Common myeloid progenitor, CD34-positive (primary cell): ENCODE results near the gene ARHGEF19.

ENCODE experiments used
- CTCF ChIA-PET: fragments of 350-600 bp; sonication (Branson Sonifier 250); formaldehyde crosslinking; loops from one replicate; lab custom pipeline; 2021; ENCODE audit warnings: antibody characterized with exemption; lab: Charles Lee
- POLR2A ChIA-PET: fragments of 350-600 bp; sonication (Branson Sonifier 250); formaldehyde crosslinking; loops from one replicate; lab custom pipeline; 2021; ENCODE audit warnings: antibody characterized with exemption; lab: Charles Lee
- DNase-seq, 3 donors: peaks; one replicate each; pipeline versions ENCODE4 v3.0.0 to v3.0.0-alpha.2; 2013
- H3K27ac ChIP-seq, 2 experiments: 1 replicate in 1 of 2; 2 replicates in 1 of 2; pipeline ENCODE4 v1.7.0; 2013; ENCODE audit warnings: inconsistent platforms in 2 of 2, low read length in 2 of 2, mild to moderate bottlenecking in 2 of 2, low read depth in 1 of 2, moderate library complexity in 1 of 2; ENCODE audit not compliant: severe bottlenecking in 2 of 2, insufficient read depth in 1 of 2, poor library complexity in 1 of 2
- H3K27me3 ChIP-seq, 5 experiments: replicated peaks in 2 of 5; 1 replicate in 3 of 5; 2 replicates in 2 of 5; pipeline versions ENCODE4 v1.6.1 to v1.7.0; 2013; ENCODE audit warnings: low read length in 4 of 5, mild to moderate bottlenecking in 2 of 5, moderate library complexity in 2 of 5, inconsistent platforms in 1 of 5; ENCODE audit not compliant: insufficient read depth in 5 of 5, control insufficient read depth in 4 of 5
- H3K36me3 ChIP-seq, 4 experiments: 1 replicate in 2 of 4; 2 replicates in 2 of 4; pipeline versions ENCODE4 v1.6.1 to v1.7.0; 2013; ENCODE audit warnings: low read length in 3 of 4, control low read depth in 1 of 4, mild to moderate bottlenecking in 1 of 4; ENCODE audit not compliant: control insufficient read depth in 4 of 4, insufficient read depth in 4 of 4
- H3K4me1 ChIP-seq, 4 experiments: 1 replicate in 3 of 4; 2 replicates in 1 of 4; pipeline versions ENCODE4 v1.6.1 to v1.7.1; 2013; ENCODE audit warnings: low read length in 3 of 4, mild to moderate bottlenecking in 3 of 4, control low read depth in 1 of 4, inconsistent platforms in 1 of 4, moderate library complexity in 1 of 4; ENCODE audit not compliant: control insufficient read depth in 4 of 4, insufficient read depth in 4 of 4; ENCODE audit errors: control extremely low read depth in 1 of 4
- H3K4me3 ChIP-seq, 7 experiments: 1 replicate in 4 of 7; 2 replicates in 3 of 7; pipeline versions ENCODE4 v1.5.1 to v1.7.0; 2013; ENCODE audit warnings: mild to moderate bottlenecking in 7 of 7, low read length in 6 of 7, moderate library complexity in 6 of 7, inconsistent platforms in 2 of 7, low read depth in 2 of 7, control low read depth in 1 of 7; ENCODE audit not compliant: insufficient read depth in 4 of 7, control insufficient read depth in 1 of 7; ENCODE audit errors: extremely low read depth in 1 of 7
- H3K9me3 ChIP-seq, 5 experiments: 1 replicate in 4 of 5; 2 replicates in 1 of 5; pipeline versions ENCODE4 v1.6.1 to v1.7.1; 2013; ENCODE audit warnings: low read length in 4 of 5, mild to moderate bottlenecking in 2 of 5, inconsistent platforms in 1 of 5, low read depth in 1 of 5, moderate library complexity in 1 of 5; ENCODE audit not compliant: control insufficient read depth in 4 of 5, insufficient read depth in 2 of 5; ENCODE audit errors: control extremely low read depth in 1 of 5
- WGBS: methylation state at CpG from one replicate; pipeline ENCODE4 v1.1.5; 2013; ENCODE audit not compliant: insufficient coverage; 5-methylcytosine and 5-hydroxymethylcytosine counted together

Gene ARHGEF19

DNA sequence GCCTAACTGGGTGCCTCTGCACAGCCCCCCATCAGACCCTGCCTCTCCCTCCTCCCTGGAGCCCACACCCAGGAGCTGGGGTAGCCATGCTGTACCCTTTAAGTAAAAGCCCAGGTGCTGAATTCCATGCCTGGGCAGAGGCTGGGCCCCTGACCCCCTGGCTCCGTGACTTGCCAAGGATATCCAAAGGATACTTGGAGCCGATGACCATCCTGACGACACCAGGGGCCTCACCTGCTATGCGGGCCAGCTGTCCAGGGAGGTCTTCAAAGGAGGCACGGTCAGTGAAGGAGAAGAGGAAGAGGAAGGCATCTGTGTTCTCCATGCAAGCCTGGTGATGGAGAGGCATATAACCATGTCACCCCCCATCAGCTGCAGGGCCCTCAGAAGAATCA, 19.9 kb upstream of the ARHGEF19 start:
- H3K36me3 ChIP-seq = peaks cover 0 to 15% (median 0%) of the 10 kb centered on the region in 4 experiments
- WGBS = 100% methylated on average over 1 of the region's 5 CpGs
- ChIA-PET POLR2A (no interaction called here), CTCF (interaction anchor here (1.1 to 5.6 kb wide), 3 partner anchors 12 to 150 kb away, joined by 3 to 31 read pairs (median 4); no protein-coding TSS in a partner anchor)
- no peak for DNase-seq
- H3K4me1 ChIP-seq = peaks cover 2 to 22% (median 17%) of the 10 kb centered on the region in 4 experiments
- peaks cover 0 to 19% (median 12%) of the 10 kb centered on the region in 5 experiments for H3K27me3 ChIP-seq
- peaks cover 0 to 7% (median 0%) of the 10 kb centered on the region in 5 experiments for H3K9me3 ChIP-seq
- H3K4me3 ChIP-seq = no peak overlapping the region
- no peak overlapping the region for H3K27ac ChIP-seq

GRCh38 chr1:16231331-16232315, 19.2 kb upstream of the ARHGEF19 start:
- Histone ChIP-seq H3K36me3 (peaks cover 0 to 18% (median 0%) of the 10 kb centered on the region in 4 experiments), H3K9me3 (peaks cover 0 to 13% (median 3%) of the 10 kb centered on the region in 5 experiments), H3K27me3 (peaks cover 0 to 26% (median 18%) of the 10 kb centered on the region in 5 experiments), H3K4me1 (peaks cover 0 to 17% (median 15%) of the 10 kb centered on the region in 4 experiments), H3K27ac (peak overlapping the region in 1 of 2 experiments; percentile 25), H3K4me3 (no peak overlapping the region)
- 98% methylated on average over 33 of the region's 35 CpGs for WGBS
- ChIA-PET CTCF (interaction anchor here (1.2 to 5.6 kb wide), 2 partner anchors 13 to 149 kb away, joined by 4 to 31 read pairs; no protein-coding TSS in a partner anchor), POLR2A (no interaction called here)
- DNase-seq = no peak

DNA sequence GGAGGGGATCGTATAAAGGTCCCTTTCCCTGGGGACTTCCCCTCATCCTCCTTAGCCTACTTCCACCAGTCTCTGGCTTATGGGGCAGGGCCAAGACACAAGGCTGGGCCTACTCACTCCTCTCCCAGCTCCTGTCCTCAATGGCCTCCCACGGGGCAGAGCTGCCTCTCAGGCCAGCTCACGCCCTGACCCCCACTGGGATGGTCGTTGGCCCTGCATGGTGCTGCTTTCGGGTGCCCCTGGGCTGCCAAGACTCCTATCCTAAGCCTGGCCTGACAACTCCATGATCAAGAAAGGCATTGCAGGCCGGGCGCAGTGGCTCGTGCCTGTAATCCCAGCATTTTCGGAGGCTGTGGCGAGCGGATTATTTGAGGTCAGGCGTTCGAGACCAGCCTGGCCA, 18.3 kb upstream of the ARHGEF19 start:
- H3K4me1 ChIP-seq = peaks cover 0 to 8% (median 7%) of the 10 kb centered on the region in 4 experiments
- POLR2A ChIA-PET = no interaction called here
- no peak overlapping the region for H3K4me3 ChIP-seq
- no peak for DNase-seq
- 92% methylated on average over 5 of the region's 13 CpGs for WGBS
- H3K36me3 ChIP-seq = peaks cover 0 to 23% (median 0%) of the 10 kb centered on the region in 4 experiments
- H3K27ac ChIP-seq = peak overlapping the region in 1 of 2 experiments; percentile 49
- peaks cover 0 to 35% (median 23%) of the 10 kb centered on the region in 5 experiments for H3K27me3 ChIP-seq
- H3K9me3 ChIP-seq = peaks cover 0 to 20% (median 10%) of the 10 kb centered on the region in 5 experiments
- CTCF ChIA-PET = interaction anchor here (1.5 kb wide), 1 partner anchor 27 kb away, joined by 3 read pairs; no protein-coding TSS in a partner anchor

- WGBS = 86% methylated on average over 12 of the region's 13 CpGs
- H3K4me3 ChIP-seq = no peak overlapping the region
- peaks cover 0 to 23% (median 0%) of the 10 kb centered on the region in 4 experiments for H3K36me3 ChIP-seq
- no peak for DNase-seq
- H3K27me3 ChIP-seq = peaks cover 0 to 39% (median 28%) of the 10 kb centered on the region in 5 experiments
- CTCF ChIA-PET = interaction anchor here (1.4 to 1.5 kb wide), 2 partner anchors 14 to 26 kb away, joined by 3 read pairs; no protein-coding TSS in a partner anchor
- POLR2A ChIA-PET = no interaction called here
- H3K9me3 ChIP-seq = peaks cover 0 to 20% (median 10%) of the 10 kb centered on the region in 5 experiments
- H3K27ac ChIP-seq = peak overlapping the region in 1 of 2 experiments; percentile 49
- H3K4me1 ChIP-seq = peaks cover 0 to 8% (median 7%) of the 10 kb centered on the region in 4 experiments
Measured at GRCh38 chr1:16229976-16230740, 17.7 kb upstream of the ARHGEF19 start.

GRCh38 chr1:16226490-16227179, 14.2 kb upstream of the ARHGEF19 start:
- H3K27ac ChIP-seq = no peak overlapping the region
- peaks cover 0 to 9% (median 0%) of the 10 kb centered on the region in 4 experiments for H3K36me3 ChIP-seq
- 41% methylated on average over 34 of the region's 46 CpGs for WGBS
- DNase-seq = no peak
- H3K27me3 ChIP-seq = peaks cover 0 to 39% (median 29%) of the 10 kb centered on the region in 5 experiments
- ChIA-PET CTCF (no interaction called here), POLR2A (no interaction called here)
- H3K4me1 ChIP-seq = peaks cover 0 to 8% (median 7%) of the 10 kb centered on the region in 4 experiments
- H3K4me3 ChIP-seq = peak overlapping the region in 1 of 7 experiments; percentile 30
- peaks cover 0 to 19% (median 10%) of the 10 kb centered on the region in 5 experiments for H3K9me3 ChIP-seq

GRCh38 chr1:16226129-16226489, 13.7 kb upstream of the ARHGEF19 start:
- Histone ChIP-seq H3K4me1 (peaks cover 0 to 8% (median 7%) of the 10 kb centered on the region in 4 experiments), H3K4me3 (no peak overlapping the region), H3K9me3 (peaks cover 0 to 19% (median 10%) of the 10 kb centered on the region in 5 experiments), H3K27me3 (peaks cover 0 to 39% (median 29%) of the 10 kb centered on the region in 5 experiments), H3K36me3 (peaks cover 0 to 8% (median 0%) of the 10 kb centered on the region in 4 experiments), H3K27ac (no peak overlapping the region)
- no peak for DNase-seq
- CTCF ChIA-PET = no interaction called here
- 100% methylated on average over 7 of the region's 7 CpGs for WGBS
- POLR2A ChIA-PET = no interaction called here
